Psoas muscle (tissue), 8 donors: Measurements from ENCODE around the gene TENM3. TPM values are rescaled to one million over a fixed set of nuclear protein-coding genes. Genes with fewer than 3 reads are reported as not detected.

ENCODE experiments used
- ATAC-seq, 4 donors: fragments of 200-7000 bp; cut with Tn5 transposase; one replicate each; pipeline ENCODE4 v1.9.1; 2020; ENCODE audit warnings: moderate library complexity in 3 of 4, mild to moderate bottlenecking in 2 of 4
- DNase-seq, 2 donors: peaks; one replicate each; pipeline ENCODE4 v3.0.0-alpha.2; 2020
- H3K27ac ChIP-seq: fragments of 200-600 bp; one replicate; pipeline ENCODE4 v1.8.0; 2022
- H3K27me3 ChIP-seq, 3 donors: fragments of 200-600 bp in 1 of 3; one replicate each; pipeline versions ENCODE4 v1.6.1 to v1.8.0; 2013 to 2022; ENCODE audit warnings: low read length in 2 of 3, mild to moderate bottlenecking in 2 of 3, moderate library complexity in 1 of 3; ENCODE audit not compliant: insufficient read depth in 3 of 3
- H3K36me3 ChIP-seq, 2 donors: fragments of 200-600 bp in 1 of 2; one replicate each; pipeline versions ENCODE4 v1.6.1 to v1.8.0; 2013 to 2022; ENCODE audit warnings: low read depth in 1 of 2, mild to moderate bottlenecking in 1 of 2, moderate library complexity in 1 of 2; ENCODE audit not compliant: insufficient read depth in 1 of 2
- H3K4me1 ChIP-seq: fragments of 200-600 bp; one replicate; pipeline ENCODE4 v1.8.0; 2022
- H3K4me3 ChIP-seq: fragments of 200-600 bp; one replicate; pipeline ENCODE4 v1.8.0; 2022; ENCODE audit warnings: mild to moderate bottlenecking
- H3K9me3 ChIP-seq: fragments of 200-600 bp; one replicate; pipeline ENCODE4 v1.8.0; 2022
- WGBS, 3 donors: extraction: QIAGEN DNeasy Blood & Tissue Kit; methylation state at CpG; one replicate each; pipeline versions ENCODE4 v1.1.6 to v1.1.7; 2013; 5-methylcytosine and 5-hydroxymethylcytosine counted together
- intact Hi-C, 2 donors: fragments of 100-400 bp; cut with DNase I; formaldehyde crosslinking; loops; one replicate each; pipeline versions ENCODE4 v1.11.0 to v1.14.2; 2022
- polyA plus RNA-seq, 3 donors: library from polyadenylated mRNA; stranded (reverse); fragments of 200-250 nt; gene quantifications; one replicate each; pipeline ENCODE4 v1.2.3, GENCODE V29; 2013
- total RNA-seq, 4 donors: library from RNA; stranded (reverse); fragmentation: NEBNext Ultra II Directional in 2 of 4; extraction: Animal tissue kit (Norgen Biotek cat#: 25700) in 2 of 4; gene quantifications; one replicate each; pipeline versions ENCODE4 v1.2.1 to v1.2.4, GENCODE V29; 2021 to 2023
- TF ChIP-seq, protein P1 (sequence below): fragments of 200-600 bp; IDR thresholded peaks from one replicate; pipeline ENCODE4 v1.8.0; 2022; ENCODE audit warnings: antibody characterized with exemption
- donor health status: healthy with polysubstance abuse.
- donor health status: DM: no; HTN: no; CAD: no; lungs with moderate emphysema.
- donor health status: Bipolar disorder and iron deficiency.
- donor health status: healthy.
- donor health status: DM: yes; HTN: yes; CAD: no.
- donor health status: DM: no; HTN: no; CAD: no.
- donor health status: DM: no; HTN: no; CAD: no.
- donor health status: DM: yes; HTN: yes; CAD: no.

The TENM3 gene
- total and polyA plus RNA-seq, 7 donors = 0.48 to 11.6 (median 5.3) TPM

DNA sequence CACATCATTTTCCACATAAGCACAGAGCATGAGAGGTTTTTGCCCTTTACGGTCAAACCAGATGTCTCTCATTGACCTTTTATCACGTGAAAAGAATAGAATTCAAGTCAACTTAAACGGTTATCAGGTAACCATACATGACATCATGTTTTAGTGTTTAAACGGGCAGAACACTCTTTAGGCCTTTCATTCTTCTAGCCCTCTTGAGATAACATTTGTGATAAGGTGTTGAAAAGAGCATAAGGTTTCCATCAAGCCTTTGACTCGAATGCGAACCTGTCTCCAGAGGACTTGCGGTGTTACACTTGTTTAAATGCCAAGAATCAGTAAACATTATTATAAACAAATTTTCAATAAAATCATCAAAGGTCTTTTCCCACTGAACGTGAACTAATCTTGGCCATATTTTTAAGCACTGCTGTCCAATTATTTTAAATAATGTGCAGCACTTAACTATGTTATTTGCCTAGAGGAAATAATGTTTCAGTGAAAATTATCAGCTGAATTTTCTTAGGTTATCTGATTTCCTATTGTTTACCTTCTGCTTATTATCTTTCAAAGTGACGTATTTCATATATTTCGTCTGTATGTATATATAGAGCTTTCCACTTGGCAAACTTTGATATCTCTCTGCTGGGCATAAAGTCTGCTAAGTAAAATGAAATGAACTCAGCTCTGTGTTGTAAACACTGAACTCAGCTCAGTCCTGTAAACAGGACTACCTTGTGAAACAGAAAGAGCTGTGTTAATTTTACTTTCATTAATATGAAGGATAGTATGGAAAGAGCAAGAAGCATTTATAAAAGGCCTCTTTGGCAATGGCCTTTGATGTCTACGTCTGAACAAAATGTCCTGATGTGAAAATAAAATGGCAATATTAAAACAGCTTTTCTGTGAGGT, 33.3 kb downstream of the TENM3 start:
- 58 to 68% (median 65%) methylated on average over 11 of the region's 11 CpGs for WGBS, 3 donors
- ATAC-seq (no peak), DNase-seq (no peak)
- no peaks in the 10 kb centered on the region for H3K36me3 ChIP-seq
- no peak overlapping the region for H3K27ac ChIP-seq
- intact Hi-C loops = no loop called here
- no peak overlapping the region for H3K4me3 ChIP-seq
- H3K9me3 ChIP-seq = no peaks in the 10 kb centered on the region
- TF ChIP-seq, protein P1, sequence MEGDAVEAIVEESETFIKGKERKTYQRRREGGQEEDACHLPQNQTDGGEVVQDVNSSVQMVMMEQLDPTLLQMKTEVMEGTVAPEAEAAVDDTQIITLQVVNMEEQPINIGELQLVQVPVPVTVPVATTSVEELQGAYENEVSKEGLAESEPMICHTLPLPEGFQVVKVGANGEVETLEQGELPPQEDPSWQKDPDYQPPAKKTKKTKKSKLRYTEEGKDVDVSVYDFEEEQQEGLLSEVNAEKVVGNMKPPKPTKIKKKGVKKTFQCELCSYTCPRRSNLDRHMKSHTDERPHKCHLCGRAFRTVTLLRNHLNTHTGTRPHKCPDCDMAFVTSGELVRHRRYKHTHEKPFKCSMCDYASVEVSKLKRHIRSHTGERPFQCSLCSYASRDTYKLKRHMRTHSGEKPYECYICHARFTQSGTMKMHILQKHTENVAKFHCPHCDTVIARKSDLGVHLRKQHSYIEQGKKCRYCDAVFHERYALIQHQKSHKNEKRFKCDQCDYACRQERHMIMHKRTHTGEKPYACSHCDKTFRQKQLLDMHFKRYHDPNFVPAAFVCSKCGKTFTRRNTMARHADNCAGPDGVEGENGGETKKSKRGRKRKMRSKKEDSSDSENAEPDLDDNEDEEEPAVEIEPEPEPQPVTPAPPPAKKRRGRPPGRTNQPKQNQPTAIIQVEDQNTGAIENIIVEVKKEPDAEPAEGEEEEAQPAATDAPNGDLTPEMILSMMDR = no peak
- no peaks in the 10 kb centered on the region for H3K4me1 ChIP-seq
- no peaks in the 10 kb centered on the region for H3K27me3 ChIP-seq

DNA sequence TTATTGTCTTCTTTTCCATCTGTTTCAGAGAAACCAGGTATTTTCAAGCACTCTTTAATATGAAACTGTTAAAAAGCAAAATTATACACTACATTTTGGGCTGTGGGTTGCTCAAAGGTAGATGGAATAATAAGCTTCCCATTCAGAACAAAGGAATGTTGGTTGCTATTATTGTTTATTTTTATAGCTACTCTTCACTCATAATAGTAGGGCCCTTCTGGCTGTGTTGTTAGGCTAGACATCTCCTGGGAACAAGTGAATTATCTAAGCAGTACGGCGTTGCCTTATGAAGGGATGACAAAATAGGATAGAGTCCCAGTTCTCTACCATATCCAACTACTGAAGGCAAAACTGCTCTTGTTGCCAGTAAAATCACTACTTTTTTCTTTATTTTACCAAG, 34.2 kb downstream of the TENM3 start:
- no peaks in the 10 kb centered on the region for H3K27me3 ChIP-seq
- no peaks in the 10 kb centered on the region for H3K9me3 ChIP-seq
- no peak overlapping the region for H3K27ac ChIP-seq
- no peaks in the 10 kb centered on the region for H3K36me3 ChIP-seq
- no peak for DNase-seq
- WGBS, 3 donors = 53 to 69% (median 64%) methylated on average over 2 of the region's 2 CpGs
- no peak overlapping the region for H3K4me3 ChIP-seq
- TF ChIP-seq, protein P1 = no peak
- intact Hi-C loops = no loop called here
- no peaks in the 10 kb centered on the region for H3K4me1 ChIP-seq
- ATAC-seq = no peak

DNA sequence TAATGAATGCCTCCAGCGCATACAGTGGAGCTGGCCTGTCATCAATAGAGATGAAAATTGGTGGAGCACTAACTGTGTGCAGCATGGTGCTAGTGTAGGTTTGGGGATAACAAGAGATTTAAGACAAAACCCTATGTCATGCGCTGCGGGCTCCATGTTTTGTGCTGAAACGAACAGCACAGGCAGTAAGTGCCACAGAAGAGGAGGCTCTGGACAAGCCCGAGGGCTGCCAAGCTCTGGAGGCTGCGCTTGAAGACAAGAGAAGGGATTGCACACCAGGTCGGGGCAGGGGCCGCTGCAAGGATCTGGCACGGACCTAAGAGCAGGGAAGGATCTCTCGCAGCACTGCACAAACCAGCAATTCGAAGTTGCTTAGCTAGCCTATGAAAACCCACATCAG, 35.5 kb downstream of the TENM3 start:
- TF ChIP-seq, protein P1 = no peak
- no peaks in the 10 kb centered on the region for H3K4me1 ChIP-seq
- ATAC-seq = no peak
- no peaks in the 10 kb centered on the region for H3K27me3 ChIP-seq
- no peak for DNase-seq
- H3K27ac ChIP-seq = no peak overlapping the region
- WGBS, 3 donors = 91 to 94% (median 92%) methylated on average over 11 of the region's 11 CpGs
- no peaks in the 10 kb centered on the region for H3K9me3 ChIP-seq
- intact Hi-C loops = no loop called here
- H3K4me3 ChIP-seq = no peak overlapping the region
- H3K36me3 ChIP-seq = no peaks in the 10 kb centered on the region

DNA sequence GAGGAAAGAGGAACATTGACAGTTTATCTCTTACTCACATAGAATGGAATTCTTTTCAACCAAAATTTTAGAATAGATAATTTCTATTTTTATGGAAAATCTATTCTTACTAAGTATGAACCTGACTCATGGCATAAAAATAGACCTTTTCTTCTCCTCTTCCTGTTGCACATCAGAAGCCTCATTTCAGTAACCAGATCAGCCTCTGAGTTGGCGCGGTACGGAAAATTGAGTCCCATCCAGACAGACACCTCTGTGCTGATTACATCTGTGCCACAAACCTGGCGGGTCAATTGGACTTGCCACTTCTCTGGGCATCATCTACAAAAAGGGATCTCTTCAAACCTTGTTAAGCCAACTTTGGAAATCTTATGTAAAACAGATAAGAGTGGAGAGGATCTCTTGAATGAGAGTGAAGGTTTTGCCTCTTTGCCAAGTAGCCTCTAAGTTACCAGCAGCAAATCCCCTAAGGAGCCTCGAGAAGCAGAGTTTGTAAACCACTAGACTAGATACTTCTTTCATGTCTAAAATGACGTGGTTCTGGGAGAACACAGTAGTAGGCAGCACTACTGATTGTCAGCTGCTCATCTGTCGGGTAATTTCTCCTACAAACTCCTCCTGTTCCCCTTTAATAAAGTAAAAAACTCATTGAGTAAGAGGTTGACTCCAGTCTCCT, 37.4 kb downstream of the TENM3 start:
- Histone ChIP-seq H3K27me3 (no peaks in the 10 kb centered on the region), H3K36me3 (no peaks in the 10 kb centered on the region), H3K4me3 (no peak overlapping the region), H3K9me3 (no peaks in the 10 kb centered on the region), H3K27ac (no peak overlapping the region), H3K4me1 (no peaks in the 10 kb centered on the region)
- peak in 3 of 4 donors; percentile 39 to 76 (median 51) for ATAC-seq
- DNase-seq = no peak
- intact Hi-C loops = no loop called here
- TF ChIP-seq, protein P1 = no peak
- 64 to 65% (median 64%) methylated on average over 7 of the region's 7 CpGs for WGBS, 3 donors
